Liver (tissue), 9 donors: ENCODE measurements around the gene LY6G6C. TPM values are rescaled to one million over a fixed set of nuclear protein-coding genes. Genes with fewer than 3 reads are reported as not detected.
"Not testable (repeated sequence)": the region's sequence is repeated elsewhere in the genome, so short reads cannot be mapped to it uniquely, and the experiment has no call there.

ENCODE experiments used
- DNase-seq: peaks from one replicate; pipeline ENCODE4 v3.0.0-alpha.2; 2017; ENCODE audit warnings: low spot score
- H3K27ac ChIP-seq, 2 donors: one replicate each; pipeline ENCODE4 v1.7.0; 2013; ENCODE audit warnings: inconsistent platforms in 2 of 2, low read length in 2 of 2, control low read depth in 1 of 2, low read depth in 1 of 2, mild to moderate bottlenecking in 1 of 2
- H3K27me3 ChIP-seq, 4 donors: one replicate each; pipeline versions ENCODE4 v1.6.1 to v1.7.0; 2013; ENCODE audit warnings: low read length in 3 of 4, inconsistent platforms in 1 of 4, mild to moderate bottlenecking in 1 of 4, moderate library complexity in 1 of 4; ENCODE audit not compliant: control insufficient read depth in 4 of 4, insufficient read depth in 4 of 4
- H3K36me3 ChIP-seq, 4 donors: one replicate each; pipeline versions ENCODE4 v1.6.1 to v1.7.0; 2013; ENCODE audit warnings: low read length in 3 of 4, mild to moderate bottlenecking in 3 of 4, low read depth in 1 of 4, moderate library complexity in 1 of 4; ENCODE audit not compliant: control insufficient read depth in 4 of 4, insufficient read depth in 3 of 4
- H3K4me1 ChIP-seq, 4 donors: one replicate each; pipeline versions ENCODE4 v1.6.1 to v1.7.0; 2013; ENCODE audit warnings: low read length in 3 of 4, mild to moderate bottlenecking in 3 of 4, moderate library complexity in 1 of 4; ENCODE audit not compliant: control insufficient read depth in 4 of 4, insufficient read depth in 4 of 4
- H3K4me3 ChIP-seq, 3 donors: one replicate each; pipeline versions ENCODE4 v1.6.1 to v1.7.0; 2013; ENCODE audit warnings: low read length in 3 of 3, control low read depth in 1 of 3, low read depth in 1 of 3, mild to moderate bottlenecking in 1 of 3
- H3K9ac ChIP-seq, 2 donors: one replicate each; pipeline ENCODE4 v1.7.0; 2013; ENCODE audit warnings: low read length in 2 of 2, mild to moderate bottlenecking in 2 of 2, moderate library complexity in 2 of 2, control low read depth in 1 of 2, low read depth in 1 of 2
- H3K9me3 ChIP-seq, 4 donors: one replicate each; pipeline versions ENCODE4 v1.6.1 to v1.7.0; 2013; ENCODE audit warnings: low read length in 3 of 4; ENCODE audit not compliant: control insufficient read depth in 4 of 4
- CTCF ChIP-seq: fragments of 150-350 bp; IDR thresholded peaks from 2 replicates; pipeline ENCODE4 v1.5.1; 2017; ENCODE audit warnings: improper control_type of control experiment, low read depth, low read length; ENCODE audit not compliant: missing input control
- EGR1 ChIP-seq, 2 donors: IDR thresholded peaks; 2 replicates each; pipeline ENCODE4 v1.6.1; 2016 to 2018; ENCODE audit warnings: antibody characterized with exemption in 2 of 2, low read depth in 2 of 2
- FOXA1 ChIP-seq: IDR thresholded peaks from 2 replicates; pipeline ENCODE4 v1.6.1; 2016; ENCODE audit warnings: antibody characterized with exemption
- FOXA2 ChIP-seq: IDR thresholded peaks from 2 replicates; pipeline ENCODE4 v1.6.1; 2016; ENCODE audit warnings: antibody characterized with exemption
- HNF4A ChIP-seq, 2 donors: conservative IDR thresholded peaks; 2 replicates each; pipeline ENCODE4 v1.6.1; 2016; ENCODE audit warnings: antibody characterized with exemption in 2 of 2, mild to moderate bottlenecking in 2 of 2
- RAD21 ChIP-seq, 2 donors: IDR thresholded peaks; 2 replicates each; pipeline ENCODE4 v1.6.1; 2016; ENCODE audit warnings: antibody characterized with exemption in 2 of 2, mild to moderate bottlenecking in 2 of 2
- REST ChIP-seq: IDR thresholded peaks from 2 replicates; pipeline ENCODE4 v1.6.1; 2016; ENCODE audit warnings: antibody characterized with exemption, mild to moderate bottlenecking
- SP1 ChIP-seq: IDR thresholded peaks from 2 replicates; pipeline ENCODE4 v1.6.1; 2018; ENCODE audit warnings: antibody characterized with exemption, mild to moderate bottlenecking
- YY1 ChIP-seq: IDR thresholded peaks from 2 replicates; pipeline ENCODE4 v1.6.1; 2016; ENCODE audit warnings: antibody characterized with exemption, mild to moderate bottlenecking
- WGBS: extraction: QIAGEN DNeasy Blood & Tissue Kit; methylation state at CpG from one replicate; pipeline ENCODE4 v1.1.7; 2013; 5-methylcytosine and 5-hydroxymethylcytosine counted together
- polyA plus RNA-seq, 2 donors: library from polyadenylated mRNA; stranded (reverse) in 1 of 2; unstranded in 1 of 2; fragments of 200-250 nt in 1 of 2; fragments of >200 nt in 1 of 2; fragmentation: Nextera tagmentation in 1 of 2; extraction: Ambion mirVana in 1 of 2; gene quantifications; one replicate each; pipeline versions ENCODE4 v1.2.1 to v1.2.3, GENCODE V29; 2013 to 2015
- total RNA-seq, 2 donors: library from RNA; depleted of rRNA; stranded (reverse); fragments of >200 nt; gene quantifications; one replicate each; pipeline ENCODE4 v1.2.3, GENCODE V29; 2014
- donor health status: healthy.
- donor health status: healthy.
- donor health status: healthy.
- donor health status: healthy.
- donor health status: healthy.

Gene LY6G6C
- total and polyA plus RNA-seq, 4 donors, result not detected

- TF ChIP-seq CTCF, result no peak
- no peak for TF ChIP-seq FOXA1
Measured at GRCh38 chr6:31710523-31711219, 10.9 kb downstream of the LY6G6C start (continued).

- not testable (repeated sequence) for H3K9ac ChIP-seq, DNase-seq, H3K4me3 ChIP-seq, H3K9me3 ChIP-seq, H3K27ac ChIP-seq, H3K27me3 ChIP-seq, H3K36me3 ChIP-seq, H3K4me1 ChIP-seq
- WGBS, result 84% methylated on average over 11 of the region's 11 CpGs
Measured at GRCh38 chr6:31709157-31709556, 12.4 kb downstream of the LY6G6C start.

GRCh38 chr6:31708224-31708623 is 13.3 kb downstream of the LY6G6C start:
- Histone ChIP-seq H3K4me1 (no peaks in the 10 kb centered on the region), H3K9me3 (no peaks in the 10 kb centered on the region), H3K36me3 (no peaks in the 10 kb centered on the region), H3K4me3 (no peak overlapping the region), H3K27ac (no peak overlapping the region), H3K27me3 (no peaks in the 10 kb centered on the region), H3K9ac (no peak overlapping the region)
- TF ChIP-seq FOXA2 (no peak), SP1 (no peak), YY1 (no peak), HNF4A (conservative IDR thresholded peaks at IDR 0.05) (no peak), CTCF (no peak), FOXA1 (no peak), RAD21 (IDR thresholded peaks at IDR 0.05) (no peak), EGR1 (IDR thresholded peaks at IDR 0.05; ENCODE audit: low read depth in 2 of 2) (no peak)
- DNase-seq, result no peak
- WGBS, result 96% methylated on average over 3 of the region's 3 CpGs

- H3K36me3 ChIP-seq, result no peaks in the 10 kb centered on the region
- no peak for DNase-seq
- H3K4me1 ChIP-seq, result no peaks in the 10 kb centered on the region
- H3K9ac ChIP-seq, result no peak overlapping the region
- 83% methylated on average over 10 of the region's 10 CpGs for WGBS
- no peaks in the 10 kb centered on the region for H3K9me3 ChIP-seq
- no peak overlapping the region for H3K27ac ChIP-seq
- no peak for TF ChIP-seq HNF4A (conservative IDR thresholded peaks at IDR 0.05)
- TF ChIP-seq REST, result no peak
- H3K4me3 ChIP-seq, result no peak overlapping the region
- H3K27me3 ChIP-seq, result no peaks in the 10 kb centered on the region
Measured at GRCh38 chr6:31707701-31708100, 13.8 kb downstream of the LY6G6C start.
